Neural cell (in vitro differentiated cells): ENCODE results near the gene ZNF70.

ENCODE experiments used
- CTCF ChIP-seq: fragments of 450-650 bp; IDR thresholded peaks from 2 replicates; pipeline ENCODE4 v1.5.1; 2014; ENCODE audit warnings: antibody characterized with exemption, mild to moderate bottlenecking, moderate library complexity; ENCODE audit not compliant: poor library complexity, severe bottlenecking
- EP300 ChIP-seq: fragments of 450-650 bp; conservative IDR thresholded peaks from 2 replicates; pipeline ENCODE4 v1.6.1; 2014; ENCODE audit warnings: antibody characterized with exemption, mild to moderate bottlenecking, moderate library complexity; ENCODE audit not compliant: poor library complexity, severe bottlenecking
- EZH2 ChIP-seq: fragments of 200-600, 300-800 bp; shearing (Covaris generic), sonication (generic); IDR thresholded peaks from 2 replicates; pipeline ENCODE4 v1.6.1; 2014; ENCODE audit warnings: antibody characterized with exemption, low read length, borderline replicate concordance, mild to moderate bottlenecking; ENCODE audit not compliant: insufficient read depth, poor library complexity, severe bottlenecking
- POLR2AphosphoS5 ChIP-seq: IDR thresholded peaks from 2 replicates; pipeline ENCODE4 v1.6.1; 2012
- RAD21 ChIP-seq: fragments of 450-650 bp; conservative IDR thresholded peaks from 2 replicates; pipeline ENCODE4 v1.6.1; 2014; ENCODE audit warnings: antibody characterized with exemption, mild to moderate bottlenecking, moderate library complexity
- SMC3 ChIP-seq: fragments of 450-650 bp; conservative IDR thresholded peaks from 2 replicates; pipeline ENCODE4 v1.6.1; 2014; ENCODE audit warnings: antibody characterized with exemption, mild to moderate bottlenecking, moderate library complexity; ENCODE audit not compliant: poor library complexity
- TAF1 ChIP-seq: IDR thresholded peaks from 2 replicates; pipeline ENCODE4 v1.6.1; 2012; ENCODE audit warnings: low read depth

- TF ChIP-seq RAD21: peak; percentile 52
- peak; percentile 55 for TF ChIP-seq POLR2AphosphoS5
- peak; percentile 73 for TF ChIP-seq CTCF
- peak; percentile 9 for TF ChIP-seq EP300
- no peak for TF ChIP-seq EZH2
- peak; percentile 62 for TF ChIP-seq TAF1
- peak; percentile 60 for TF ChIP-seq SMC3
These were observed 17.0 kb upstream of the ZNF70 start, which contains the start of gene CHCHD10 for GRCh38 chr22:23767673-23768548.
